SU-DHL-6 (cell line): ENCODE data around the gene MTHFD1.

Experiments used
- H2AFZ ChIP-seq: fragments of 200-600 bp; sonication (generic); 2 replicates; pipeline ENCODE4 v1.6.1; 2014; ENCODE audit warnings: low read depth, mild to moderate bottlenecking, moderate library complexity, mixed read lengths, antibody characterized with exemption, low read length; ENCODE audit not compliant: severe bottlenecking
- H3F3A ChIP-seq: fragments of 200-600 bp; shearing (Covaris generic); 2 replicates; pipeline ENCODE4 v1.6.0; 2016; ENCODE audit warnings: antibody characterized with exemption, mild to moderate bottlenecking; ENCODE audit not compliant: insufficient read depth
- H3K27ac ChIP-seq: fragments of 200-600 bp; sonication (generic); 2 replicates; pipeline ENCODE4 v1.5.1; 2016; ENCODE audit warnings: low read depth, mild to moderate bottlenecking, low read length, moderate library complexity, mixed read lengths
- H3K27me3 ChIP-seq: fragments of 200-600 bp; sonication (generic), shearing (Covaris generic); 2 replicates; pipeline ENCODE4 v1.6.0; 2014; ENCODE audit warnings: mild to moderate bottlenecking, low read length
- H3K36me3 ChIP-seq: fragments of 200-600 bp; sonication (generic); 2 replicates; pipeline ENCODE4 v1.6.1; 2014; ENCODE audit warnings: mild to moderate bottlenecking, low read length, mixed read lengths
- H3K4me2 ChIP-seq: fragments of 300-600, 200-600 bp; shearing (Covaris generic), sonication (generic); 2 replicates; pipeline ENCODE4 v1.6.0; 2014; ENCODE audit warnings: low read length, low read depth, mild to moderate bottlenecking; ENCODE audit not compliant: poor library complexity, severe bottlenecking
- H3K4me3 ChIP-seq: fragments of 200-600 bp; sonication (generic); 2 replicates; pipeline ENCODE4 v1.5.1; 2014; ENCODE audit warnings: antibody characterized with exemption, low read length, mild to moderate bottlenecking, mixed read lengths; ENCODE audit not compliant: insufficient read depth, poor library complexity, severe bottlenecking
- H3K79me2 ChIP-seq: fragments of 200-600 bp; sonication (generic); 2 replicates; pipeline ENCODE4 v1.6.1; 2014; ENCODE audit warnings: mild to moderate bottlenecking, low read length, moderate library complexity; ENCODE audit not compliant: insufficient read depth
- H3K9ac ChIP-seq: fragments of 200-600 bp; sonication (generic); 2 replicates; pipeline ENCODE4 v1.7.0; 2014; ENCODE audit warnings: mild to moderate bottlenecking, low read length
- H3K9me2 ChIP-seq: fragments of 200-600 bp; sonication (generic); replicated peaks from 2 replicates; pipeline ENCODE4 v1.6.1; 2014; ENCODE audit warnings: low read length; ENCODE audit not compliant: insufficient read depth
- H3K9me3 ChIP-seq: fragments of 200-600 bp; sonication (generic); 2 replicates; pipeline ENCODE4 v1.6.1; 2014; ENCODE audit warnings: low read length, mixed read lengths; ENCODE audit not compliant: insufficient read depth
- H4K20me1 ChIP-seq: fragments of 200-600 bp; sonication (generic); 2 replicates; pipeline ENCODE4 v1.6.1; 2014; ENCODE audit warnings: low read depth, mild to moderate bottlenecking, antibody characterized with exemption, low read length, moderate library complexity, mixed read lengths
- CTCF ChIP-seq: fragments of 200-600 bp; sonication (generic); IDR thresholded peaks from one replicate; pipeline ENCODE4 v1.5.1; 2017; ENCODE audit warnings: antibody characterized with exemption, mild to moderate bottlenecking, low read length, moderate library complexity; ENCODE audit not compliant: insufficient read depth, poor library complexity, severe bottlenecking
- EZH2phosphoT487 ChIP-seq: fragments of 200-600 bp; sonication (generic), shearing (Covaris generic); conservative IDR thresholded peaks from 2 replicates; pipeline ENCODE4 v1.6.1; 2018; ENCODE audit warnings: mild to moderate bottlenecking, antibody characterized with exemption, low read length, moderate library complexity, mixed read lengths

The MTHFD1 gene

DNA sequence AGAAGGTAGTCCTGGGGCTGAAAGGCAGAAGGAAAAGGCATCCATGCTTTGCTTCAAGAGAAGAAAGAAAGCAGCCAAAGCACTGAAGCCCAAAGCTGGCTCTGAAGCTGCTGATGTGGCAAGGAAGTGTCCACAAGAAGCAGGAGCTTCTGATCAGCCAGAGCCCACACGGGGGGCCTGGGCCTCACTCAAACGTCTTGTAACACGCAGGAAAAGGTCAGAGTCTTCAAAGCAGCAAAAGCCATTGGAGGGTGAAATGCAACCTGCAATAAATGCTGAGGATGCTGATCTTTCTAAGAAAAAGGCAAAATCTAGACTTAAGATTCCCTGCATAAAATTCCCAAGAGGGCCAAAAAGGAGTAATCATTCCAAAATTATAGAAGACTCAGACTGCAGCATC is 80.3 kb downstream of the MTHFD1 start:
- Histone ChIP-seq H3K4me3 (no peak overlapping the region), H4K20me1 (no peaks in the 10 kb centered on the region), H3K27me3 (no peaks in the 10 kb centered on the region), H3K4me2 (no peak overlapping the region), H3K9me3 (no peaks in the 10 kb centered on the region), H3K36me3 (no peaks in the 10 kb centered on the region), H3K79me2 (no peaks in the 10 kb centered on the region; the same call in 1 of the 2 replicates), H2AFZ (no peak overlapping the region), H3F3A (peaks cover 66% of the 10 kb centered on the region), H3K9ac (no peak overlapping the region), H3K27ac (no peak overlapping the region), H3K9me2 (no peaks in the 10 kb centered on the region)
- TF ChIP-seq EZH2phosphoT487 = no peak
- TF ChIP-seq CTCF = no peak

DNA sequence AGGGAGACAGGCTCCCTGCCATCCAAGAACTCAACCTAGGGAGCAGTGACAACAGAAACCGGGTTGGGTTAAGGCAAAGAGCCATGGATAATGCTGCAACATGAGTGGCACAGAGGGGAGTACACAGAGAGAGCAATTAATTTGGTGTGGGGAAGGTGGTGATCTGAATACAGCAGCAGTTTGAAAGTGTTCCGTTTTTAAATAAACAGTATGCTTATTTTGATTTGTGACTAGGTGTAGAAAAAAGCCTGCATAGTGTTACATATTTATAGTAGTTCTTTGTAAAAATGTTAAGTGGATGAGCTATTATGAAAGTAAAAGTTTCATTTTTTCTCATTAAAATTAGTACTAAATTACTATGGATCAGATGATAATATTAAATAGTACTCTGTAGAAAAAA is 85.9 kb downstream of the MTHFD1 start:
- Histone ChIP-seq H3K27ac (no peak overlapping the region), H3K9me3 (no peaks in the 10 kb centered on the region), H2AFZ (no peak overlapping the region), H3K27me3 (no peaks in the 10 kb centered on the region), H3K79me2 (0 out of 2 replicates have a peak, but pooled peaks cover 4% of the 10 kb centered on the region), H3K4me2 (no peak overlapping the region), H3K36me3 (no peaks in the 10 kb centered on the region), H3K9me2 (no peaks in the 10 kb centered on the region), H3K4me3 (no peak overlapping the region), H3K9ac (no peak overlapping the region), H3F3A (peaks cover 26% of the 10 kb centered on the region), H4K20me1 (no peaks in the 10 kb centered on the region)
- TF ChIP-seq CTCF (no peak), EZH2phosphoT487 (no peak)

- Histone ChIP-seq H4K20me1 (no peaks in the 10 kb centered on the region), H3K4me3 (no peak overlapping the region), H3K9me2 (no peaks in the 10 kb centered on the region), H2AFZ (no peak overlapping the region), H3F3A (peaks cover 27% of the 10 kb centered on the region), H3K79me2 (0 out of 2 replicates have a peak, but pooled peaks cover 4% of the 10 kb centered on the region), H3K27me3 (no peaks in the 10 kb centered on the region), H3K9ac (no peak overlapping the region), H3K4me2 (no peak overlapping the region), H3K36me3 (no peaks in the 10 kb centered on the region), H3K27ac (no peak overlapping the region), H3K9me3 (no peaks in the 10 kb centered on the region)
- no peak for TF ChIP-seq EZH2phosphoT487
- no peak for TF ChIP-seq CTCF
Measured at GRCh38 chr14:64474698-64475097, 86.5 kb downstream of the MTHFD1 start.
